Adrenal gland (tissue), 5 donors: ENCODE measurements around the gene SMIM35.

Experiments
- POLR2A ChIP-seq, 2 donors: fragments of 450-650 bp; IDR thresholded peaks; one replicate each; pipeline ENCODE4 v1.6.1; 2017; ENCODE audit warnings: antibody characterized with exemption in 2 of 2, mild to moderate bottlenecking in 2 of 2, moderate library complexity in 1 of 2
- TF ChIP-seq, protein P1 (sequence below), 6 experiments: fragments of 450-650 bp in 4 of 6; fragments of 200-600 bp in 2 of 6; sonication (generic) in 1 of 6; IDR thresholded peaks; 1 replicate in 5 of 6; 2 replicates in 1 of 6; pipeline versions ENCODE4 v1.5.1 to v1.8.0; 2016 to 2021; ENCODE audit warnings: antibody characterized with exemption in 6 of 6, mild to moderate bottlenecking in 2 of 6, moderate library complexity in 1 of 6
- donor health status: DM: no; HTN: no; CAD: no.

DNA sequence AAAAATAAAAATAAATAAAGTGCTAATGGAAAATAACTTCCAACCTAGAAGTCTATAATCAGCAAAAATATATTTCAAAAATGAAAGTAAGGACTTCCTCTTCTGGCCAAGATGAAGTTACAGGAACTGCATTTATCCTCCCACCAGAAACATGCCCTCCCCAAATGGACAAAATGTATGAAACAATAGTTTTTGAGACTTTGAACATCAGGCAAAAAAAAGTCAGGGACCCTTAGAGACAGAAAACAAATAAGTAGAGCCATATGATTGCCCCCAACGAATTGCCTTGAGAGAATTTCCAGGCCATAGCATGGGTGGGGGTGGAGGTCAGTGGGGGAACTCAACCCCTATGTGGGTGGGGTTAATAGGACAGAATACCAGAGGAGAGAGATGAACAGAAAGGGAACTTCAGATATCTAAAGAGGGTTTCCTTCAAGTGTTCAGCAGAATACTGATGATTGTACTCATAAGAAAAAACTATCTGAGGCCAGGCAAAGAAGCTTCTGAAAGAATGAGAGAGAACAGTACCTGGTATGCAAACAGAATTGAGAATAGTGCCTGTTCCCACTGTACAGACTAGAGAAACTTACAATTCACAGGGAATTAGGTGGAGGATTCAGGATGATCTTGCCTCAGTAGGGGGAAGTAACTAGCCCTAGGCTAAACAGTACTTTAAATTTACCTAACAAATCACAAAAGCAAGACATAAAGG is 127.2 kb downstream of the SMIM35 start:
- TF ChIP-seq, protein P1, sequence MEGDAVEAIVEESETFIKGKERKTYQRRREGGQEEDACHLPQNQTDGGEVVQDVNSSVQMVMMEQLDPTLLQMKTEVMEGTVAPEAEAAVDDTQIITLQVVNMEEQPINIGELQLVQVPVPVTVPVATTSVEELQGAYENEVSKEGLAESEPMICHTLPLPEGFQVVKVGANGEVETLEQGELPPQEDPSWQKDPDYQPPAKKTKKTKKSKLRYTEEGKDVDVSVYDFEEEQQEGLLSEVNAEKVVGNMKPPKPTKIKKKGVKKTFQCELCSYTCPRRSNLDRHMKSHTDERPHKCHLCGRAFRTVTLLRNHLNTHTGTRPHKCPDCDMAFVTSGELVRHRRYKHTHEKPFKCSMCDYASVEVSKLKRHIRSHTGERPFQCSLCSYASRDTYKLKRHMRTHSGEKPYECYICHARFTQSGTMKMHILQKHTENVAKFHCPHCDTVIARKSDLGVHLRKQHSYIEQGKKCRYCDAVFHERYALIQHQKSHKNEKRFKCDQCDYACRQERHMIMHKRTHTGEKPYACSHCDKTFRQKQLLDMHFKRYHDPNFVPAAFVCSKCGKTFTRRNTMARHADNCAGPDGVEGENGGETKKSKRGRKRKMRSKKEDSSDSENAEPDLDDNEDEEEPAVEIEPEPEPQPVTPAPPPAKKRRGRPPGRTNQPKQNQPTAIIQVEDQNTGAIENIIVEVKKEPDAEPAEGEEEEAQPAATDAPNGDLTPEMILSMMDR (IDR thresholded peaks at IDR 0.05) = no peak
- no peak for TF ChIP-seq POLR2A (IDR thresholded peaks at IDR 0.05)
